Activated CD8-positive, alpha-beta T cell treated with anti-CD3 and anti-CD28 coated beads for 36 hours (primary cell): ENCODE results near the gene MRPL41. TPM values are rescaled to one million over a fixed set of nuclear protein-coding genes. Genes with fewer than 3 reads are reported as not detected.

Source experiments
- ATAC-seq: fragments of 200-7000 bp; cut with Tn5 transposase; one replicate; pipeline ENCODE4 v1.10.0; 2021; ENCODE audit warnings: mild to moderate bottlenecking, moderate library complexity
- CTCF ChIA-PET: fragments of 350-600 bp; sonication (Branson Sonifier 250); formaldehyde crosslinking; loops from one replicate; lab custom pipeline; 2021; ENCODE audit warnings: antibody characterized with exemption; lab: Charles Lee
- POLR2A ChIA-PET: fragments of 350-600 bp; sonication (Branson Sonifier 250); formaldehyde crosslinking; loops from one replicate; lab custom pipeline; 2021; ENCODE audit warnings: antibody characterized with exemption; lab: Charles Lee
- DNase-seq: peaks from one replicate; pipeline ENCODE4 v3.0.0-alpha.2; 2020
- H3K27ac Mint-ChIP-seq: one replicate; pipeline ENCODE4 v1.8.0; 2021; ENCODE audit warnings: mild to moderate bottlenecking, mixed read lengths
- H3K27me3 Mint-ChIP-seq: one replicate; pipeline ENCODE4 v1.8.0; 2021; ENCODE audit warnings: mixed read lengths
- H3K36me3 Mint-ChIP-seq: one replicate; pipeline ENCODE4 v1.8.0; 2021; ENCODE audit warnings: low read depth, mixed read lengths
- H3K4me1 Mint-ChIP-seq: one replicate; pipeline ENCODE4 v1.8.0; 2021; ENCODE audit warnings: low read depth, mixed read lengths
- H3K4me3 Mint-ChIP-seq: one replicate; pipeline ENCODE4 v1.8.0; 2021; ENCODE audit warnings: mild to moderate bottlenecking, moderate library complexity, mixed read lengths
- H3K9me3 Mint-ChIP-seq: one replicate; pipeline ENCODE4 v1.8.0; 2021; ENCODE audit warnings: mixed read lengths
- CTCF ChIP-seq: fragments of 200-600 bp; IDR thresholded peaks from one replicate; pipeline ENCODE4 v1.8.0; 2022; ENCODE audit warnings: antibody characterized with exemption, mild to moderate bottlenecking
- intact Hi-C: fragments of 100-400 bp; cut with micrococcal nuclease; formaldehyde crosslinking; loops from one replicate; pipeline ENCODE4 v1.10.0; 2022
- total RNA-seq, 2 experiments: library from RNA; stranded (reverse); gene quantifications; one replicate each; pipeline ENCODE4 v1.2.3, GENCODE V29; 2021

MRPL41 gene
- total RNA-seq, 2 experiments from 2014 or later = 42.8 to 43.9 TPM

- intact Hi-C loops = no loop called here
- no peak for TF ChIP-seq CTCF
- peaks cover 17% of the 10 kb centered on the region for H3K36me3 Mint-ChIP-seq
- H3K9me3 Mint-ChIP-seq = no peaks in the 10 kb centered on the region
- POLR2A ChIA-PET = interaction anchor here (5.0 kb wide), 1 partner anchor 8 kb away, joined by 33 read pairs; the partner anchor contains the start of gene ZMYND19
- H3K4me3 Mint-ChIP-seq = no peak overlapping the region
- DNase-seq (no peak), ATAC-seq (no peak)
- H3K4me1 Mint-ChIP-seq = peaks cover 19% of the 10 kb centered on the region
- CTCF ChIA-PET = interaction anchor here (0.6 to 1.6 kb wide), 4 partner anchors 9 to 140 kb away, joined by 3 to 5 read pairs (median 3); partner anchors contain the start of gene ZMYND19
- H3K27ac Mint-ChIP-seq = no peak overlapping the region
- no peaks in the 10 kb centered on the region for H3K27me3 Mint-ChIP-seq
Measured at GRCh38 chr9:137581361-137582285, 29.9 kb downstream of the MRPL41 start.

DNA sequence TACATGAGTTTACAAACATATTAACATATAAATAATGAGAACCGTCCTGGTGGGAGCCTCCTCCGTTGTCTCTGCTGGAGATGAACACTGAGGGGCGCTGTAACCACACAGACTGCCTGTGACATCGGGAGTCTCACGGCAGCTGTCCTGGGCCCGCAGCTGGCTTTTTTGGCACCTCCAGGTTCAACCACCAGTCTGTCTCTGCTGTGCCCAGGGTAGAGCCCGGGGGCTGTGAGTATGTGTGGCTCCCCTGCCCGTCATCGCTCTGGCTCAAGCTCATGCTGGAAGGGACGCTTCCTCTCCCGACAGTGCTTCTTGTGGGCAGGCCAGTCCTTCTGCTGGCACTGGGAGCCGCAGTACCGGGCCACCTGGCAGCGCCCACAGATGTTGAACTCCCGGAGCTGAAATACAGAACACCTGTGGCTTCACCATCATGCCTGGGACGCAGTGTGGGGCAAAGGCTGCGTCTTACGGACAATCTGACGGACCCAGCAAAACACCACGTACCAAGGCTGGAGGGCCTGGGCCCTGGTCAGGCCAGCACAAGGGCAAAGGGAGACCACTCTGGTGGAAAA lies 30.7 kb downstream of the MRPL41 start:
- CTCF ChIA-PET = interaction anchor here (0.6 to 1.0 kb wide), 2 partner anchors 8 to 139 kb away, joined by 3 read pairs; partner anchors contain the start of gene ZMYND19
- ATAC-seq = no peak
- intact Hi-C loops = no loop called here

DNA sequence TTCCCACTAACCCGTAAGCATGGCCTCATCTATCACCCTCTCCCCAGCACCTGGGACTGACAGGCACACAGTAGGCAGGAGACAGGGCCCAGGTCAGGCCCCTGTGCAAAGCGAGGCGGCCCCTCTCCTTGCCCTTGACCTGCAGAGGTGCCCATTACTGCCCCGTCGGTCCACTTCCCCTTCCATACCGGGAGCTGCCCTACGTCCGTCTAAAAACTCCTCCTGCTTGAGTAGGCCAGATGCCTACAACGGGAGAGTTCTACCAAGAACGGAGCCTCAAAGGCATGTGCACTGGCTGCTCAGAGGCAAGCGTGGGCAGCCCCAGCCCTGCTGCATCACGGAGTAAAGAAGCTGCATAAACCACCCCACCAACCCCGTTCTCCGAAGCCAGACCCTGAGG lies 31.7 kb downstream of the MRPL41 start:
- H3K4me3 Mint-ChIP-seq = no peak overlapping the region
- no peak for TF ChIP-seq CTCF
- H3K4me1 Mint-ChIP-seq = peaks cover 16% of the 10 kb centered on the region
- no peaks in the 10 kb centered on the region for H3K9me3 Mint-ChIP-seq
- DNase-seq (no peak), ATAC-seq (no peak)
- intact Hi-C loops = no loop called here
- ChIA-PET CTCF (no interaction called here), POLR2A (no interaction called here)
- H3K27me3 Mint-ChIP-seq = no peaks in the 10 kb centered on the region
- H3K27ac Mint-ChIP-seq = no peak overlapping the region
- H3K36me3 Mint-ChIP-seq = peaks cover 24% of the 10 kb centered on the region

More for the DNA sequence above, 30.7 kb downstream of the MRPL41 start:
- TF ChIP-seq CTCF = peak; percentile 45
- H3K27me3 Mint-ChIP-seq = no peaks in the 10 kb centered on the region
- peaks cover 18% of the 10 kb centered on the region for H3K36me3 Mint-ChIP-seq
- H3K27ac Mint-ChIP-seq = no peak overlapping the region
- H3K4me3 Mint-ChIP-seq = no peak overlapping the region
- H3K4me1 Mint-ChIP-seq = peaks cover 14% of the 10 kb centered on the region
- POLR2A ChIA-PET = interaction anchor here (5.0 kb wide), 1 partner anchor 7 kb away, joined by 33 read pairs; the partner anchor contains the start of gene ZMYND19
- H3K9me3 Mint-ChIP-seq = no peaks in the 10 kb centered on the region
- peak; percentile 53 for DNase-seq

DNA sequence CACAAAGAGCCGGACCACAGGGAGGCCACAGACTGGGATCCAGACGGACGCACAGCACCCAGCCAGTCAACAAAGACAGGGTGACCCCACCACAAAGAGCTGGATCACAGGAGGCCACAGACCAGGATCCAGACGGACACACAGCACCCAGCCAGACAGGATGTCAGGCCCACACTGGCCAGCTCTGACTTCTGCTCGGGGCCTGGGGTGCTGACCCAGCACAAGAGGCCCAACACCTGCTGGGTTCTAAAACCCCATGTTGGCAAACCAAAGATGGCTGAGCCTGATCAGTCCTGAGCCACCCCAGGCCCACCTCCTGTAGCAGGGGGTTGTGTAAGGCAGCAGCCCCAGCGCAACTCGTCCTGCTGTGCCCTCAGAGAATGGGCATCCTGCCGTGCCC lies 32.3 kb downstream of the MRPL41 start:
- ChIA-PET POLR2A (no interaction called here), CTCF (no interaction called here)
- intact Hi-C loops = no loop called here
- DNase-seq (no peak), ATAC-seq (no peak)
- TF ChIP-seq CTCF = no peak
- Mint-ChIP-seq H3K27ac (no peak overlapping the region), H3K27me3 (no peaks in the 10 kb centered on the region), H3K36me3 (peaks cover 27% of the 10 kb centered on the region), H3K4me3 (no peak overlapping the region), H3K4me1 (peaks cover 21% of the 10 kb centered on the region), H3K9me3 (no peaks in the 10 kb centered on the region)
